CD4-positive, alpha-beta T cell treated with Interferon alpha-2 for 1 hour (primary cell): Measurements from ENCODE around the gene KLHL30.

Source experiments
- DNase-seq, 2 donors: peaks; one replicate each; pipeline ENCODE4 v3.0.0-alpha.2; 2020 to 2022

KLHL30 gene

DNA sequence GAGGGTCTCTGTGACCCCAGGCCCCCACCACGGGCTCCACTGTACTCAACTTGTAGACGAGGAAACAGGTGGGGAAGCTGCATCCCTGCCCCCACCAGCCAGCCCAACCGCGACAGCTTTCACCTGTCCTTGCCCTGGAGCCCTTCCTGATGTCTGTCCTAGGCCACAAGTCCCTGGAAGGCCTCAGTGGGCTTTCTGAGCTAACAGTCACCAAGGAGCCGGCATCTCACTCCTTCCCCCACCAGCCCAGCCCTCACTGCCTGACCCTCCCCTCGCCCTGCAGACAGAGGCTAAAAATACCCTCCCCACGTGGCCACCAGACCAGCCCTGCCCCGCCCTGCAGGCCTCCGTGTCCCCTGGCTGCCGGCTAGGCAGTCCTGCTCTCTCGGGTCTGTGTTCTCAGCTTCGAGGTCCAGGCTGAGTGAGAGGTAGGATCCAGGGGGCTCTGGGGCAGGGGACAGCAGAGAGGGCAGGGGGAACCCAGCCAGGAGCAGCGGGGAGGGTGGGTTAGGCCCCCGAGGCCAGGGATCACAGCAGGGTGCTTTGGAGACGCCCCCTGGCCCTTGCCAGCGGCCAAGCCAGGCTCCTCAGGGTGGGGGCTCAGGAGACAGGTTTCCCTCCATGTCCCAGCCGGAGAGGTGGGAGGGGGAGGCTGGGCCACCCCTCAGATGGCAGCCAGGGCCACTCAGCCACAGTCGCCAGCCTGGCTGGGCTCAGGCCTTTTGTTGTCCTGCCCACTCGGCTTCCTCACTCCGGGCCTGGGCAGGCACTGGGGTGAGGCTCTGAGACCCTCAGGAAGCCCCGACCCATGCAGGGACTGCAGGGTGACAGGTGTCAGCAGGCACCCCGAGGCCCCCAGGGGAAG, at the start of gene KLHL30:
Gene KLHL30, plus strand, starts transcription at position 338 of the 865 bp plus-strand sequence. CDS start 2,087 bp downstream, outside the sequence.
- DNase-seq, result no peak

DNA sequence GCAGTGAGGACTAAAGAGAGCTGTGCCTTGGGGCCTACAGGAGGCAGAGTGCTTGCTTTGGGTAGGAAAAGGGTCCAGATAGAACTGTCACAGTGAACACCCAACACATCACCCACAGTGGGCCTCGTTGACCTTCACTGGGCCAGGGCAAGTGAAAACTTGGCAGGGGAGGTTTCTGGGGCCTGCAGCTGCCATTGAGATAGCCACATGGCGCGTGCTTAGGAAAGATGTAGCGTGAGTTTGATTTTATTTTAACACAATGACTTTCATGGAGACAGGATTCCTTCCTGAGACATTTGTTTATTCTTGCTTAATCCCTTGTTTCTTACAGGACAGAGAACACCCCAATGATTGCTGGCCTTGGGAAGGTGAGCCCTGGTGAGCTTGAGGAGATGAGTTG, 47.6 kb upstream of the KLHL30 start:
- DNase-seq, result no peak

GRCh38 chr2:238091436-238092060, 46.9 kb upstream of the KLHL30 start:
- no peak for DNase-seq

DNA sequence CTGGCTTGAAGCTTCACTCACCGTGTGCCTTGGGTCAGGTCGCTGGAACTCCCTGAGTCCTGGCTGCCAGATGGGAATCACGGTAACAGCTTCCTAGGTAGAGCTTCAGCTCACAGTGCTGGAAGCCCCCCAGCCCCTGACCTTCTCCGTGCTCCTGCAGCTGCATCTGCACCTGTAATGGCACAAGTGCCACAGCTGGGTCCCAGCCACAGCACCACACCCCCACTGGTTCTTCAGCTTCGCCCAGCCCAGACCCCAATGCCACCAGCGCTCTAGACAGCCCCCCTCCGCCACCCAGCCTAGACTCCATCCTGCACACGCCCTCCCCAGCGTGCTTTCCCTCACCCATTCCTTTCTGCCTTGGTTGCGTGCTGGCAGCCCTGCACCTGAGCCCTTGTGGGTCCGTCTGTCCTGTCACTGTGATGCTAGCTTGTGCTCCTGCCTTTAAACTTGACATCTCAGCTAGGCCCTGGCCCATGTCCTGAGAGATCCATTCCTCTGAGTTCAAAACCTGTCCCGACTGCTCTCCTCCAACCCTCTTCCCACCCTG, 45.9 kb upstream of the KLHL30 start:
- no peak for DNase-seq

DNA sequence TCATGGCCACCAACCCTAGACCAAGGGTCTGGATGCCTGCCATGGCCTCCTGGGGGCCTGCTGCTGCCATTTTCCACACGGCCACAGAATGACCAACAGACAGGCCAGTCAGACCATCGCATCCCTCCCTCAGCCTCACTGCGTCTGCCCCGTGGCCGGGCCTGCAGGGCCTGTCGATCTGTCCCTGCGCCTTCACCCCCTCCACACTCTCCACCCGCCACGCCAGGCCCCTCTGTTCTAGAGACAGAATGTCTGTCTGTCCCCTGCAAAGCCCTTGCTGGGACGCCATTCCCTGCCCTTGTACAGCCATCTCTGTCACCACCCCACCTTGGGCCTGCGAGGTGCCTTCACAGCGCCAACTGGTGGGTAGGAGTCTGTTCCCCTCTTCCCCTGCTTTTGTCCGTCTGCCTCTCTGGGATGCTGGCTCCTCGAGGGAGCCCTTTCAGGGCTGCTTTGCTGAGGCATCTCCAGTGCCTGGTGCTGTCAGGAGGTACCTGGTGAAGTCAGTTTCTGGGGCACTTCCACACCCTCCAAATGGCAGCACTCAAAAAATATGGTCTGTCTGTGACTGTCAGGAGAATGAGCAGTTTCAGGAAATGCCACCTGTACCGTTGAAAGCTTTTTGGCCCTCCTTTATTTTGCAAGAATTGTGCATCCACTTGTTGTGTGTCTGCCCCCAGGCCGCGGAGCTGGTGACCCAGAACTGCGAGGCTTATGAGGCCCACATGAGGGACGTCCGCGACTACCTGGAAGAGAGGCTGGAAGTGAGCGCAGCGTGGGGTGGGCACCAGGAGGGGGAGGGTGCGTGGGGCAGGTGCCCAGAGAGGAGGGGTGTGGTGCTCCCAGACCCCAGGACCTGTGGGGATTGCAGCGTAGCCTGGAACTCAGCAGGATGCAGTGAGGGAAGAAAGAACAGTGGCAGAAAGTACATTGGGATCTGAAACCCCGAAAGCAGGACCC, 45.0 kb upstream of the KLHL30 start:
- no peak for DNase-seq

DNA sequence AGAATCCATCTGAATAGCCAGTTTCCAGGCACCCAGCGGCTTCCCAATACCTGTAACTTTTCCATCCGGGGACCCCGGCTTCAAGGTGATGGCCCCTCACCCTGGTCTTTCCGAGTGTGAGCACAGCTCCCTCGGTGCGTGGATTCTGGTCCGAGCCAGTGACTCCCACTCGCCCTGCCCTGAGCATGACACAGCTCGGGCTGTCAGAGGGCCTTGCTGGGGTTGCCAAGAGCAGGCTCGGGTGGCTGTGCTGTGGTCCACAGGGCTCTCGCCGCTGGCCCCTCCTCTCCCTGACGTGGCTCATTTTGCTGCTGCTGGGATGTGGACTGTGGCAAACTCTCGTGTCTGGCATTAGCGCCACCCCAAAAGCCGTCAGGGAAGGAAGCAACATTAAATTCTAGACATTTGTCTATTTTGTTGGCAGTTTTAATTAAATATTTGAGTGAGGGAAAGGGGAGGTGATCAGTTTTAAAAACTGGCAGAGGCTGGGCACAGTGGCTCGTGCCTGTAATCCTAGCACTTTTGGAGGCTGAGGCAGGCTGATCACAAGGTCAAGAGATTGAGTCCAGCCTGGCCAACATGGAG, 43.9 kb upstream of the KLHL30 start:
- no peak for DNase-seq

GRCh38 chr2:238095143-238095542, 43.3 kb upstream of the KLHL30 start:
- DNase-seq, result no peak

GRCh38 chr2:238096311-238097011, 42.0 kb upstream of the KLHL30 start:
- DNase-seq, result no peak

DNA sequence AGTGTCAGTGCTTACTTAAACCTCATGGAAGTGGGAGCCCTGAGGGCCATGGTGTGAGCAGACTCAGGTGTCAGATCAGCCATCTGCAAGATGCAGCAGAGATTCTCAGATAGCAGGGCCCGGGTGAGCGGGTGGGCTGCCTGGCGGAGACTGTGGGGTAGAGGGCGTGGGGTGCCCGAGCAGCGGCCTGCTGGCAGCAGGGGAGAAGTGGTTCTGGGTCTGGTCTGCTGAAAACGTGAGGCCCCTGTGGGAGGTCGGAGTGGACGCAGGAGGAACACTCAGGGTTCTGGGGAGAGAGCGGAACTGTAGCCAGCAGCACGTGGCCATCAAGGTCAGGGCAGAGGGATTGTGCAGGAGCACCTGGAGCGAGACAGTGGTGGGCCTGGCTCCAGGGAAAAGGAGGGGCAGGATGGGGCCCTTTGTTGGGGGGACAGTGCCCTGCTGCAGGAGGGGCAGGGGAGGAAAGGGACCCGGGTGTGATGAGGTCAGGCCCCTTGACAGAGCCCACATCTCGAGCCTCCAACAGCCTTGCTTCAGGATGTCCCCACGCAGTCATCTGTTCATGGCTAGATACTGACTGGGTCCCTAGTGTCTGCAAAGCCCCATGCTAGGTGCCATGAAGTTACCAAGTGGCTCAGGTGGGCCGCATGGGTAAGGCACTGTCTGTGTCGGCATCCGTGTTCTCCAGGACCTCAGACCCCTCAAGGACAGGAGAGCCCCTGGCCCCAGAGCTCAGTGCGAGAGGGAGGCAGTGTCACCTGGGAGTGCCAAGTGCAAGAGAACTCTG, 41.1 kb upstream of the KLHL30 start:
- no peak for DNase-seq

GRCh38 chr2:238097988-238098871, 40.2 kb upstream of the KLHL30 start:
- DNase-seq, result peak; percentile 33 to 46

- no peak for DNase-seq
These were observed 39.4 kb upstream of the KLHL30 start for GRCh38 chr2:238098901-238099713.

DNA sequence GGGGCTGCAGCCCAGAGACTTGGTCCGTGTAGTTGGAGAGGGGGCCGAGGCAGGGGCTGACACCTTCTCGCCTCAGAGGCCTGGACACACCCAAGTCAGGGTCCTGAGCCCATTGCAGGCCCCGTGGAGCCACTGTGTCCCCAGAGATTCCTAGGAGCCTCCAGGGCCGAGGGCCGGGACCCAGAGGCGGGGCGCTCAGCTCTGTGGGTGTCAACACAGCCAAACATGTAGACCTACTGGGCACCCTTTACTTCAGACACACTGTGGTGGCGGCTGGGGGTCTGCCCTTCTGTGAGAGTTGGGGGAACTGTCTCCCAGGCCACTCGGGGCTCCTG, 38.8 kb upstream of the KLHL30 start:
- DNase-seq, result no peak

GRCh38 chr2:238100049-238100820, 38.2 kb upstream of the KLHL30 start, which contains the start of gene ESPNL:
TSS of gene ESPNL (plus strand) at chr2:238100340. CDS start at chr2:238100420, 80 bp downstream.
- DNase-seq, result no peak

GRCh38 chr2:238100821-238101771, 37.4 kb upstream of the KLHL30 start:
- no peak for DNase-seq

- DNase-seq, result no peak
These were observed 36.3 kb upstream of the KLHL30 start for GRCh38 chr2:238101891-238102841.

GRCh38 chr2:238102865-238103264, 35.6 kb upstream of the KLHL30 start:
- DNase-seq, result no peak
